Amygdala (tissue), 56 donors: ENCODE data around the gene LTBR.
A peak's percentile ranks its signal among the peaks of the same experiment; 100 is the strongest.

Experiments used
- DNase-seq, 56 donors: peaks; one replicate each; lab custom pipeline; 2025; lab: John Stamatoyannopoulos, UW

Gene LTBR

DNA sequence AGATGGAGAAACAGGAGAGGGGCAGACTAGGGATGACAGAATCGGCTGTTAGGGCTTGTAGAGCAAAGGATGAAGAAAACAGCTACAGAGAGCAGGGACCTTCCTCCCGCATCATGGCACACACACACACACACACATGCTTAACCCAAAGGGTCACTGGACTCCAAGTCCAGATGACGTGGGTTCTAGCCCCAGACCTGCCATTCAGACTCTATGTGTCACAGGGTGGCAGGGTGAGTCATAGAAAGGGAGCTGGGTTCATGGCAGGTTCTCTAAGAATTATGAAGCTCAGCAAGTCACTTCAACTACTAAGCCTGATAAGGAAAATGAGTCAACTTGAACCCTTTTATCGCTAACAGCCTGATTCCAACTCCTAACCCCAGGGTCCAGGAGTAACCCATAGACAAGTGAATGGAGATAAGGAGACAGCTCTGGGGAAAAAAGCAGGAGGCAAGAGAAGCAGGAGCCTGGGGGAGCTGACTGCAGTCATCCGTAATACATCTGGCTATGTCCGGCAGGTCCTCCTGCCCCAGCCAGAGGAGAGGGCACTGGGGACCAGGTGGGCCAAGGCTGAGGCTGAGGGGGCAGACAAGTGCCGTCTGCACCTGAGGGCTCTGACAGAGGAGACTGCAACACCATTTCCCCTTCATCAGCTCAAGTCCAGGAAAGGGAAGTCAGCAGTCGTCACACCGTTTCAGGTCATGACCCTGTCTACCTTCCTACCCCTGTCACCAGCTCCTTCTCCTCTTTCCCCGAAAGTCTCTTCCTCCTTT, 38.5 kb upstream of the LTBR start:
- DNase-seq = no peak

DNA sequence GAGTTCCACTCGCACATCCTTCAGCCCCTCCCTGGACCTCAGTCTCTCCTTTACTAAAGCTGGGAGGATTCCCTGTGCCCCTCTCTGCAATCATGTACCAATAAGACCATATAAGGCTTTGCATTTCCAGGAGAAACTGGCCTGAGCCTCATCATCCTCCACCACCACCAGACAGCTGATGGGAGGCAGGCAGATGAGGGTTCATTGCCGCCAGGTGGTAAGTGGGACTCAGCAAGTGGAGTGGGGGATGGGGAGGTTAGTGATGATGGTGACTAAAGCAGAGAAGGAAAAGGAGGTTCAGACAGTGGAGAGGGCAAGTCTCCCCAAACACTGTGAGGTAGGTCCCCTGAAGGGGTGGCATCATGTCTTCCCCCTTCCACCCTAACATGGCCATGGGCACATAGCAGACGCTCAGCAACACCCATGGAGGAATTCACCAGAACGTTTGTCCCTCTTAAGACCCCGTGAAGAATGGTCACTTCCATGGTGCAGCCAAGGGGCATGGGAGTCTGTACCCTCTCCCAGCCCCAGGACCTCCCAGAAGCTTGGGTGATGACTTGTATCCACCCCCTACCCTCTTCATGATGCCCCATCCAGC, 37.6 kb upstream of the LTBR start:
- DNase-seq = no peak

DNA sequence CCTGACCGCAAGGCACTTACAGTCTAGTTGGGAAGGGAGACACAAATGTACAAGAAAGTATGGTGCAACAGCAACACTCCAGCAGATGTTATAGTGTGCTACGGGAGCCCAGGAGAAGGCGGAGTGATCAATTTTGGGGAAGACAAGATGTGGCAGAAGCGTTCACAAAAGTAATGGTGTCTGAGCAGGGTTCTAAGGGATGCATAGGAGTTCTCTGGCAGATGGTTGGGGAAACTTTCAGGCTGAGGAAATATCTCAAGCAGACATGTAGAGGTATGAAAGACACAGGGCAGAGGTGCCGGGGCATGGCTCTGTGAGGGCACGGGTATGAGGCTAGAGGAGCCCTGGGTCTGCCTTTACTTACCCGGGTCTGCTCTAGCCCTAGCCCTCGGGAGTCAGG, 37.0 kb upstream of the LTBR start:
- DNase-seq = no peak

DNA sequence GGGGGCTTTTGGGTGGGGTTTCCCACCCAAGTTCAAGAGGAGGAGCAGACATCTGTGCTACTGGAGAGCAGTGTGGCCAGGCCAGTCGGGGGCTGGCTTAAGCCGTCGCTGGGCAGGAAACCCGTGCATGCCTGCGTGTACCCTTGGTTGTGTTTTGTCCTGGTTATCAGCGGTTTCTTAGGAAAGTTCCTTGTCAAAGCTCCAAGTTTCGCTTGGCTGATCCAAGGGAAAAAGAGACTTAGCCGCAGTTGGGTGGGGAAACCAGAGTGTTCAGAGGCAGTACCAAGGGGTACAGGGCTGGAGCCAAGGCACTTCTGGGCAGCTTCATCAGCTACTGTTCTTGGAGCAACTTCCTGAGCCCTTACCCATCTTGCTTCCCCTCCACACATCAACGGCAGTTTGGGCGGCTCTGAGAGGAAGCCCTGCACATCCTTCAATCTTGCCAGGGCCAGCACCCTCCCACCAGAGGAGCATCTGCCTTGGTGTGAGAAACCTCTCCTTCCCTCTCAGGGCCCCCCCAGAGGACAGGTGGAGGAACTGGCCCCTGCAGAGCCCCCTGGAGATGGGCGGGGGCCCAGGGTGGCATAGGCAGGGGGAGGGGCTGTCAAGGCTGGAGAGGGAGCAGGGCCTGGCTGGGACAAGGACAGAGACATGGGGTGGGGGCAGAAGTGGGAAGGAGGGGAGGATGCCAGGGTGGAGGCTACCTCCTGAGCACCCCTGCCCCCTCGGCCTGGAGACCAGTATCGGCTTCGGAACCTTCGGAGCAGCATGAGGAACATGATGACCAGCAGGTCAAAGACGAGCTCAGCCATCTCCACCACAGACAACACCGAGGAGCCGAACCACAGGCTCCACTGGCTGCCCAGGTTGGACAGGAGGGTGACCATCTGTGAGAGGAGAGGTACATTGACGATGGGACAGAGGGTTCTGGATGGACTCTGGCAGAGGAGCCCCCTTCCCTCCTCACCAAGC, 36.3 kb upstream of the LTBR start:
- no peak for DNase-seq

DNA sequence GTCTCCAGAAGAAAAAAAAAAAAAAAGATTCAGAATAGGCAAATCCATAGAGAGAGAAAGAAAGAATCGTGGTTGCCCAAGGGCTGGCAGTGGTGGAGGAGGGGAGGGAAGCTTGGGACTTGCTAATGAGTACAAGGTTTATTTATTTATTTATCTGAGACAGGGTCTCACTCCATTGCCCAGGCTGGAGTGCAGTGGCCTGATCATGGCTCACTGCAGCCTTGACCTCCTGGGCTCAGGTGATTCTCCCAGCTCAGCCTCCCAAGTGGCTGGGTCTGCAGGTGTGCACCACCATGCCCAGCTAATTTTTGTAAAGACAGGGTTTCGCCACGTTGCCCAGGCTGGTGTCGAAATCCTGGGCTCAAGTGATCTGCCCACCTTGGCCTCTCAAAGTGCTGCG, 32.3 kb upstream of the LTBR start:
- DNase-seq = no peak

DNA sequence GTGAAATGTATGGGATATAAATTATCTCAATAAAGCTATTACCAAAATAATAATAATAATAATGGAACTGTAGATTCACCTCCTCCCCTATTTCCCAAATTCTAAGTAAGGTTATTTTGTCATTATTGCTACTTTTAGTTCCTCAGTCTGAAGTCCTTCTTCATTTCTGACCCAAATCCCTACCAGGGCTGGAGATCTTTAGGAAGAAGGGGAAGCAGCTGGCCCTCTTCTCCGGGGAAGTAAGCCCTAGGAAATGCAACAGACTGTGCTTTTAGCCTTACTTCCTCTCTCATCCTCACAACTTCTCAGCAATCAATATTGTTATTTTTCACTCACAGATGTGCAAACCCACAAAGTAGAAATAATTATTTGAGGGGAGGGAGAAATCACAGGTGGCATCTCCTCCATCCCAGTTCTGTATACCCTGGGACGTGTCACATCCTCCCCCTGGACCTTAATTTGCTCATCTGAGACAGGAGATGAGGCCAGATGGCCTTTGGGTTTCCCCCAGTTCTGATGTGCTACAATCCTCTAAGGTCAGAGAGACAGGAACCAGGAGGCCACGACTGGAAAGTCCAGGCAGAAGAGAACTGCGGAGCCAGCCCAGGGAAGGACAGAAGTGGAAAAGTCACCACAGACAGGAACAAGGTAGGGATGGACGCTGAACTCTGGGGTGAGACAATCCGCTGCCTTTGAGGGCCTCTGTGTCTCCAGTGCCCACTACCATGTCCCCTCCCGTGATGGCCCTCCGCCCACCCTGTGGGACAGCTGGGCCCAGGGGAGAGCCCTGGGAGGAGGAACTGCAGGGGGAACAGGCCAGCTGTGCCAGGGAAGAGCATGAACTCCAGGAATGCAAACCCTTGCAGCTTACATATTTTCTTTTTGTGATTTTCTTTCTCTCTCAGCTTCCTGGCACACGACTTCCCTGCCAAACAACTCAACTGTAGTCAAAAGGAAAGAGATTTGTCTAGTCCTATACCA, 31.5 kb upstream of the LTBR start:
- peak in 1 of 56 donors; percentile 27 for DNase-seq

DNA sequence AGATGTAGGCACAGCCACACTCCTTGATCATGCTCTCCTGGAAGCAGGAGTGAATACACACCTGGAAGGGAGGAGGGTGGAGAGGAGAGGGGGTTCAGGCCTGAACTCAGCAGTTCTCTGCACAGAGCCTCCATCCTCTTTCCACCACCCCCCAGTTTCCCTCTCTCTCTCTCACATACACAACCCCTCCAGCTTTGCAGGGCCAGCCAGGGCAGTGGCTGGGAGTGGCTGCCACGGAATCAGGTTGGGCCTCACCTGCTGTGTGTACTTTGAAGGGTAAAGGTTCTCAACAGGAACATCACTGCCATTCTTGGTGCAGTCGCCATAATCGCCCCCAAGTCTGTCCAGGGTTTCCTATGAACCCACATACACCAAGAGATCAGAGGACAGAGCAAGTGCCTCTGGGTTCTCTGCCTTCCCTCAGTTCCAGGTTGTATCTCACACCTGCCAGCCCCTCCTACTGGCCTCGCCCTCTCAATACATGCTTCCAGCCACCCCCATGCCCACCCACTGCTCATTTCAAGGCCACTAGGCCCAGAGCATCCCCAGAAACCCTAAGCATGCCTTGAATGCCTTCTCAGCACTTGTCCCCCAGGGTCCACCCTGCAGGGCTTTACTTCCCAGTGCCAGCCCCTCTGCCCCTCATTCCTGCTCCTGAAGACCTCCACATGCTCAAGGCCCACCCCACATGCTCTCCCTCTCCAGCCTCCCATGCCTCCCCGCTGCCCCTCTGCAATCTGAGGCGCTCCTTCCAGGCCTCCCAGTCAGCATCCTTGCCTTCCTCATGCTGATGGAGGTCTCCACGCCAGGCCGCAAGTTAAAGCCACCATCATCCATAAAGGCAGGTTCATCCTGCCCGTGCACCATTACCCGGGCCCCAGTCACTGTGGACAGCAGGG, 29.2 kb upstream of the LTBR start:
- no peak for DNase-seq

DNA sequence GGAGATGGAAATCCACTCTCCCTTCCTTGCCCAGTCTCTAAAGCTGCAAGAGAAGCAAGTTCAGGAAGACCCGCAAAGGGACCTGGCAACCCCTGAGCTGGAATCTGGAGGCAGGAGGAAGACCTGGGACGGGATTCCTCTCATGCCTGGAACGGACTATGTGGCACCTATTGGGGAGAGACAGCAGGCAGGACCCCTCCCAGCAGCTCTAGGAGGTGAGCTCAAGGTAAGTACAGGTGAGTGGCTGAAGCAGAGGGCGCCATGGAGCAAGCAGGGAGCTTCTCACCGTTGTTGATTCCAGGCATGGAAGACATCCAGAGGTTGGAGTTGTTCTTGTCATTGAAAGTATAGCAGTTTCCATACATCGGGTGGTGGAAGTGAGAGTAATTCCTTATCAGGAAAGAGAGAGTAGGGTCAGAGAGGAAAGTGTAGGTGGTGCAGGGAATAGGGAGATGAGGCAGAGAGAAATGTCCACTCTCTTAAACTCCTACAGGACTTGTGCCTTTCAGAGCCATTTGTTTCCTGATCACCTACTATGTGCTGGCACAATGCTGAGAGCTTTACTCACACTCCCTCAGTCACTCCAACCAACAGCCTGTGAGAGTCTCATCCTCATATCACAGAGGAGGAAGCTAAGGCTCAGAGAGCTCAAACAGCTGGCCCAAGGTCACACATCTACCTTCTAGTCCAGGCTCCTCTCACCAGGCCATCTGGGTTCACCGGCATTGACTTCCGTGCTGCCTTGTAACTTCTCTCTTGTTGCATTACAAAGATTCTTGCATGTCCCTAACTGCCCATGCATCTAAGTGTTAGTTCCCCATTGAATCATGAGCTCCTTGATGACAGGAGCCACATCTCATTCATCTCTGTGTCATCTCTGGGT, 28.2 kb upstream of the LTBR start:
- DNase-seq = no peak

DNA sequence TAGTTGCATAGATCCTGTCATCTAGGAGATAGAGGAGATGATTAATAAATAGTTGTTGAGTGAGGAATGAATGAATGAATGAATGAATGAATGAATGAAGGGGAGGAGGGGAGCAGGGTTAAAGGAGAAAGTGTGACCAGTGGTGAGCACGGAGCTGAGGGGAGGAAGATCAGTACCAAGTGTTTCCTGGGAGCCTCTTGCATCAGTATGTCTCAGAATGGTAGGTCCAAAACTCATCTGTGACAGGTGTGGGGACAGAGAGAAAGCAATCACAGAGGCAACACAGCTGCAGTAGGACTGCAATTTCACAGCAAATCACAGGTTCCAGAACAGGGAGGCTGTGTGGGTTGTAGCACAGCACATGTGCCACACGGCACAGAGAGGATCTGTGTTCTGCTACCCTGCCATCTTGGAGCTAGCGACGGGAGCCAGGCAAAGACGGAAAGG, 27.6 kb upstream of the LTBR start:
- no peak for DNase-seq

DNA sequence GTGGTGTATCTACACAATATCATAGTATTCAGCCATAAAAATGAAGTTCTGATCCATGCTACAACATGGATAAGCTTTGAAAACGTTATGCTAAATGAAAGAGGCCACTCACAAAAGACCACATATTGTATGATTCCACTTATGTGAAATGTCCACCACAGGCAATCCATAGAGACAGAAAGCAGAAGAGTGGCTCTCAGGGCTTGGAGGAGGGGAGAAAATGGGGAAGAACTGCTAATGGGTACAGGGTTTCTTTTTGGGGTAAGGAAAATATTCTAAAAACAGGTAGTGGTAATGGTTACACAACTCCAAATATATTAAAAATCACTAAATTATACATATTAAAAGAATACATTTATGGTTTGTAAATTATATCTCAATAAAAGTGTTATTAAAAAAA, 25.1 kb upstream of the LTBR start:
- DNase-seq = no peak

DNA sequence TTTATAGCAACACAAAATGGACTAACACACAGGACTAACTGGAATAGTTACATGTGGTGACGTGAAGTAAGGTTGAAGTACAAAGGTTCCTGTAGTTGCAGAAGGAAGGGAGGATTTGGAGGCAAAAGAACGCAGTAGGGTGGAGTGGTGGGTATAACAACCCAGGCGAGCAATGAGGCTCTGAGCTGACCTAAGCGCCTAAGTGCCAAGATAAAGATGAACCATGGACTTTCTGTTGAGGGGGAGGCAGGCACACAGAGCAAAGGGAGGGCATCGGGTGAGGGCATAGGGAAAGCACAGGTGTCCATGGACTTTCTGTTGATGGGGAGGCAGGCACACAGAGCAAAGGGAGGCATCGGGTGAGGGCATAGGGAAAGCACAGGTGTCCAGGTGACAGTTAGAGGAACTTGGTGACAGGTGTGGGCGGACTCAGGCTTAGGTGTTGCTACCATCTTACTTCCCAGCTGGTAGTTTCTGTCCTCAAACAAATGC, 23.8 kb upstream of the LTBR start:
- DNase-seq = no peak

DNA sequence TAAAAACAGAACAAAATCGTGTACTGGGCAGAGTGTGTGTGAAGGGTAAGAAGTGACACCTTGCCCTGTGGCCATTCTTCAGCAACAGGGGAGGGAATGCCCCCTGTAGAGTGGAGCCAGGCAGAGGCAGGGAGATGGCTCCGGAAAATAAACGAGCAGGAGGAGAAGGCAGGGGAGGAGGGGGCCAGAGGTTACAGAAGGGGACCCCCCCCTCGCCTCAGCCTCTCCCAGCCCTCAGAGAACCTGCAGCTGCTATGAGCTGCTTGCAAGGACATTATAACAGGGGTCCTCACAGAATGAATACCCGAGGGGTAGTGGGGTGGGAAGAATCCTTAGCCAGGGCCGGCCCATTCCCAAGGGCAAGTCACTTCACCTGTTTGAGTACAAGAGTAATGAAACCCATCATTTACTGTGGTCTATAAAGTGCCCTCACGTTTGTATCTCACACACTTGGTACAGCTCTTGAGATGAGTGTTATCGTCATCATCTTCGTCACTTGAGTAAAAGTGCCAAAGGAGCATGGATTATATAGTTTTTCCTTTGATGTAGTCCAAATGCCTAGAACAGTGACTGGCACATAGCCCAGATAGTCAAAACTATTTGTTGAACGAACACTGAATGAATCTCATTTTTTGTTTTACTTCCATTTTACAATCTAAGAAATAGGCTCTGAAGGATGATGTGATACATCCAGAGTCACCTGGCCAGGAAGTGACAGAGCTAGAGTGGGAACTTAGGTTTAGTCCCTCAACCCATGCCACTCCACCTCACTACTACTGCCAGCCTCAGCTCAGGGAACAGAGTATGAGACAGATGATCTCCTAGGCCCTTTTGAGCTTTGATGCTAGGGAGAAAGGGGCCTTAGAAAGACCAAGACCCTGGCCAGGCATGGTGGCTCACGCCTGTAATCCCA, 23.1 kb upstream of the LTBR start:
- DNase-seq = no peak

DNA sequence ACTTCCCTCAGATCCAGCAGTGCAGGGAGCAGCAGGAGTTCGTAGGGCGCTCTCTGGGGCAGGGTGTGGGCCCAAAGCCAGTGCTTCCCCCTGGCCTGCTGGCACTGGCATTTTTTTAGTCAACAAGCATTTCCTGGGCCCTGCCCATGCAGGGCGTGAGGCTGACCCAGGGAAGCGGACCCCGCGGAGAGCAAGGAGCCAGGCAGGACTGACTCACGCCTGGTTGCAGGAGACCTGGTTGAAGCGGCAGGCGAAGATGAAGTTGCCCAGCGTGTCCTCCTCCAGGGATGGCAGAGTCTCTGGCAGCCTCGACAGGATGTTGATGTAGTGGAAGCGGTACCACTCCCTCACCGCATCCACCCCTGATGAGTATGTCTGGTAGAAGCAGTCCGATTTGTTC, 22.1 kb upstream of the LTBR start:
- no peak for DNase-seq

DNA sequence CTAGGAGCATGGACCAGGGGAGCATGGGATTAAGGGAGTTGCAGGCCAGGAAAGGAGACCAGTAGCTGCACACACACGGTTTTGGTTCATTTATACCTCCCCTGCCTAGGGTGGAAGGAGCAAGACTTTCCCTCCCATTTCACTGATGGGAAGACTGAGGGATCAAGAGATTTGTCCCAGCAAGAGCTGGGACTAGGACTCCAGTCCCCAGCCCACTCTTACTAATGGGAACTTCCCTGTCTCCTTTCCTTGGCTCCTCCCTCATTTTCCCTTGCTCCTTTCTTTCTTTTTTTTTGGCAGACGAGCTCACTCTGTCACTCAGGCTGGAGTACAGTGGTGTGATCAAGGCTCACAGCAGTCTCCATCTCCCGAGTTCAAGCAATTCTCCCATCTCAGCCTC, 21.6 kb upstream of the LTBR start:
- no peak for DNase-seq

DNA sequence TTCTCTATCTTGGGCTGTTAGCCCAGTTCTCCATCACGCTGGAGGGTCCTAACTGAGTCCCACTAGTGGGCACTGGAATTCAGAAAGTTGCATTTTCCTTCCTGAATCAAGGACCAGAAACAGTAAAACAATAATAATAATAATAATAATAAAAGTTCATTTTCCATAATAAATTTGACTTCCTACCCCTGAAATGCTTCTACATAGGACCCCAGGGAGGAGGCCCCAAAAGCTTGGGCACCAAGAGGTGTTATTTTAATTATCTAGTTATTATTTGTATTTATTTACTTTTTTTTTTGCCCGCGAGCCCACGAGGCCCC, 21.0 kb upstream of the LTBR start:
- no peak for DNase-seq

DNA sequence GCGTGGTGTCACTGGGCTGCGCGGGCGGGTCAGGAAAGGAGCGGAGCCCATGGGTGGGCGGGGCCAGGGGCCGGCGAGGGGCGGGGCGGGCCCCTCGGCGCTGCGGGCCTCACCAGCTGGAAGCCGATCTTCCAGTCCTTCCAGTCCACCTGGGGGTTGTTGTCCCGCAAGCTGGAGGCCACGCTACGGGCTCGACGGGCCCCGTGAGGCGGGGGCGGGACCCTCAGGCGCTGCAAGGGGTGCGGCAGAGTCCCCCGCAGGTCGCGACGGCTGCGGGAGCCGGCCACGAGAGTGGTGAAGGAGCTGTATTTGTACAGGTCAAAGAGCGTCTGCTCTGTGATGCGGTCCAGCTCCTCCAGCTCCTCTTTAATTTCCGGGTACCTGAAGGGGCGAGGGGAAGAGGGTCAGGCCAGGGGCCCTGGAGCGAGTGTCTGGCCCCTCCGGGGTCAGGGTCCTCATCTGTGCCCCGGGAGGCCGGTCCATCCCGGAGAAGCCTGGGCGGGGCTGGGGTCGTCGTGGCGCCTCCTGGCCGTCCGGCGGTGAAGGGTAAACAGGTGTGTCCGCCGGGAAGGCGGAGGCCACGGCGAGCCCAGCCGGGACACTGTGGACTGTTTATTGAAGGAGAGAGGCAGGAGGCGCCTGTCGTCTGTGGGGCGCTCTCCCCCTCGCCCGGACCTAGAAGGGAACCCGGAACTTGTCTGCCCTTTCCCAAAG, 20.5 kb upstream of the LTBR start:
- DNase-seq = peak in 9 of 56 donors; percentile 11 to 42 (median 26)
